Uterus (tissue), 4 donors: Measurements from ENCODE around the gene NPFFR2. TPM values are rescaled to one million over a fixed set of nuclear protein-coding genes. Genes with fewer than 3 reads are reported as not detected.

Experiments used
- DNase-seq, 2 donors: peaks; one replicate each; pipeline ENCODE4 v3.0.0-alpha.2; 2019 to 2020
- H3K27ac ChIP-seq, 2 donors: fragments of 200-600 bp; sonication (generic); 1 replicate in 1 of 2; 2 replicates in 1 of 2; pipeline ENCODE4 v1.5.1; 2016 to 2018
- H3K27me3 ChIP-seq, 2 donors: fragments of 200-600 bp; sonication (generic); one replicate each; pipeline ENCODE4 v1.5.1; 2018 to 2019; ENCODE audit warnings: control low read depth in 1 of 2
- H3K36me3 ChIP-seq, 2 donors: fragments of 200-600 bp; sonication (generic); one replicate each; pipeline ENCODE4 v1.5.1; 2019; ENCODE audit warnings: control low read depth in 1 of 2
- H3K4me1 ChIP-seq, 2 donors: fragments of 200-600 bp; sonication (generic); one replicate each; pipeline ENCODE4 v1.5.1; 2018 to 2019; ENCODE audit warnings: control low read depth in 1 of 2
- H3K4me3 ChIP-seq, 2 donors: fragments of 200-600 bp; sonication (generic); 1 replicate in 1 of 2; 2 replicates in 1 of 2; pipeline ENCODE4 v1.5.1; 2018 to 2019; ENCODE audit warnings: mild to moderate bottlenecking in 1 of 2
- H3K9me3 ChIP-seq, 2 donors: fragments of 200-600 bp; sonication (generic); one replicate each; pipeline ENCODE4 v1.5.1; 2019; ENCODE audit warnings: control low read depth in 1 of 2
- POLR2A ChIP-seq, 2 donors: fragments of 450-650 bp; IDR thresholded peaks; one replicate each; pipeline ENCODE4 v1.6.1; 2016; ENCODE audit warnings: antibody characterized with exemption in 2 of 2, mild to moderate bottlenecking in 1 of 2, moderate library complexity in 1 of 2
- intact Hi-C: fragments of 100-400 bp; cut with DNase I; formaldehyde crosslinking; loops from one replicate; pipeline ENCODE4 v1.15.1; 2023; ENCODE audit warnings: low total_unique reads
- total RNA-seq, 4 donors: library from RNA; depleted of rRNA in 3 of 4; stranded (reverse); fragments of >200 nt in 3 of 4; gene quantifications; one replicate each; pipeline versions ENCODE4 v1.1.0 to v1.2.4, GENCODE V29; 2014 to 2023
- TF ChIP-seq, protein P1 (sequence below), 4 experiments: fragments of 200-600 bp in 2 of 4; fragments of 450-650 bp in 2 of 4; sonication (generic) in 2 of 4; IDR thresholded peaks; one replicate each; pipeline ENCODE4 v1.5.1; 2016 to 2019; ENCODE audit warnings: antibody characterized with exemption in 4 of 4, mild to moderate bottlenecking in 2 of 4, moderate library complexity in 1 of 4
- donor health status: DM: yes; HTN: yes; CAD: no.

Gene NPFFR2
- total RNA-seq, 4 donors from 2014 or later: 0.30 TPM; not detected in 3

DNA sequence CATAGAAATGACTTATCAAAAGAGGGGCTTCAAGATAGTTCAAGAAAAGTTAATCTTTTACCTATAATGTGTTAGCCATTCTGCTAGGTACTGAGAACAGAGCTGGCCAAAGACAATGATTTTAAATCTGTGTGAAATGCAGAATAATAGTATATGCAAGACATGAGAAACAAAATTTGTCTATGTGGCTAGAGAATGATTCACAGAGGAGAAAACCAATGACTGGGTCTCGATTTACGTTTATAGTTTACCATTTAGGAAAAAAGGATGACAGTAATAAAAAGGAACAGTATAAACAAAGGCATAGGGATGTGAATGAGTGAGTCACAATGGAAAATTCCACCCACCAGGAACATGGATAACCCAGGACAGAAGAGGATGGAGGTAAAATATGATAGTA, 31.9 kb downstream of the NPFFR2 start:
- intact Hi-C loops: no loop called here
- Histone ChIP-seq H3K9me3 (no peaks in the 10 kb centered on the region), H3K4me3 (no peak overlapping the region), H3K27me3 (no peaks in the 10 kb centered on the region), H3K36me3 (no peaks in the 10 kb centered on the region), H3K4me1 (no peaks in the 10 kb centered on the region), H3K27ac (no peak overlapping the region)
- no peak for TF ChIP-seq POLR2A (IDR thresholded peaks at IDR 0.05)
- TF ChIP-seq, protein P1, sequence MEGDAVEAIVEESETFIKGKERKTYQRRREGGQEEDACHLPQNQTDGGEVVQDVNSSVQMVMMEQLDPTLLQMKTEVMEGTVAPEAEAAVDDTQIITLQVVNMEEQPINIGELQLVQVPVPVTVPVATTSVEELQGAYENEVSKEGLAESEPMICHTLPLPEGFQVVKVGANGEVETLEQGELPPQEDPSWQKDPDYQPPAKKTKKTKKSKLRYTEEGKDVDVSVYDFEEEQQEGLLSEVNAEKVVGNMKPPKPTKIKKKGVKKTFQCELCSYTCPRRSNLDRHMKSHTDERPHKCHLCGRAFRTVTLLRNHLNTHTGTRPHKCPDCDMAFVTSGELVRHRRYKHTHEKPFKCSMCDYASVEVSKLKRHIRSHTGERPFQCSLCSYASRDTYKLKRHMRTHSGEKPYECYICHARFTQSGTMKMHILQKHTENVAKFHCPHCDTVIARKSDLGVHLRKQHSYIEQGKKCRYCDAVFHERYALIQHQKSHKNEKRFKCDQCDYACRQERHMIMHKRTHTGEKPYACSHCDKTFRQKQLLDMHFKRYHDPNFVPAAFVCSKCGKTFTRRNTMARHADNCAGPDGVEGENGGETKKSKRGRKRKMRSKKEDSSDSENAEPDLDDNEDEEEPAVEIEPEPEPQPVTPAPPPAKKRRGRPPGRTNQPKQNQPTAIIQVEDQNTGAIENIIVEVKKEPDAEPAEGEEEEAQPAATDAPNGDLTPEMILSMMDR (IDR thresholded peaks at IDR 0.05): no peak
- no peak for DNase-seq

DNA sequence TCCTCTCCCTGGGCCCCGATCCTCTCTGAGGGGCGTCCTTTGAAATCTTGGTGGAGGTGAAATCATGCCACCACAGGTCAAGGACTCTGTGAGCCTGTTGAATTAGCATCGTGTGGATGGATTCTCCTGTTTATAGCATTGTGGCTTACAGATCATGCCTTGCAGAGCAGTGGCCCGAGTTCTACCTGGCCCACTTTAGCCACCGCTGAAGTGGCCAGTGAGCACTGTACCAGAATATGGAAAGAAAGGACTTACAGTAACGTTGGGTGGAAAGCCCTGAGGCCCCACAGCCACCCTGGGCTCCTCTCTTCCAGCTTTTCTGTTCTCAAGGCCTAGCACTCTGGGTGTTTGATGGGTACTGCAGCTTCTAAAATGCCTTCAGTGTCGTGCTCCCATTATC, 35.3 kb downstream of the NPFFR2 start:
- no peak overlapping the region for H3K4me3 ChIP-seq
- DNase-seq: no peak
- intact Hi-C loops: no loop called here
- H3K4me1 ChIP-seq: no peaks in the 10 kb centered on the region
- H3K27me3 ChIP-seq: no peaks in the 10 kb centered on the region
- H3K36me3 ChIP-seq: no peaks in the 10 kb centered on the region
- no peak overlapping the region for H3K27ac ChIP-seq
- TF ChIP-seq, protein P1 (IDR thresholded peaks at IDR 0.05): no peak
- no peak for TF ChIP-seq POLR2A (IDR thresholded peaks at IDR 0.05)
- H3K9me3 ChIP-seq: no peaks in the 10 kb centered on the region

DNA sequence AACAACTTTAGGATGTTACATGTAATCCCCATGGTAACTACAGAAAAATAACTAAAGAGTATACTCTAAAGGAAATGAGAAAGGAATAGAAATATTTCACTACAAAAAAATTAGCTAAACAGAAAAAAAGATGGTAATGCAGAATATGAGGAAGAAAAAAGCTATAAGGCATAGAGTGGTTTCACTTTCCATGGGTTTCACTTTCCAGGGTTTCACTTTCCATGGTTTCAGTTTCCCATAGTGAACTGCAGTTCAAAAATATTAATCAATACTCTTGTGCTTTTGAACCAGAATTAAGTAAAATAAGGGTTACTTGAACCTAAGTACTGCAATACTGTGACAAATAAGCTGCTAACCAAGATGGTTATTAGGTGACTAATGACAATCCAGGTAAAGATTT, 42.0 kb downstream of the NPFFR2 start:
- no peak overlapping the region for H3K27ac ChIP-seq
- no peak for DNase-seq
- H3K36me3 ChIP-seq: no peaks in the 10 kb centered on the region
- no peaks in the 10 kb centered on the region for H3K4me1 ChIP-seq
- no peaks in the 10 kb centered on the region for H3K9me3 ChIP-seq
- intact Hi-C loops: no loop called here
- no peaks in the 10 kb centered on the region for H3K27me3 ChIP-seq
- no peak overlapping the region for H3K4me3 ChIP-seq
- no peak for TF ChIP-seq POLR2A (IDR thresholded peaks at IDR 0.05)
- TF ChIP-seq, protein P1 (IDR thresholded peaks at IDR 0.05): no peak

DNA sequence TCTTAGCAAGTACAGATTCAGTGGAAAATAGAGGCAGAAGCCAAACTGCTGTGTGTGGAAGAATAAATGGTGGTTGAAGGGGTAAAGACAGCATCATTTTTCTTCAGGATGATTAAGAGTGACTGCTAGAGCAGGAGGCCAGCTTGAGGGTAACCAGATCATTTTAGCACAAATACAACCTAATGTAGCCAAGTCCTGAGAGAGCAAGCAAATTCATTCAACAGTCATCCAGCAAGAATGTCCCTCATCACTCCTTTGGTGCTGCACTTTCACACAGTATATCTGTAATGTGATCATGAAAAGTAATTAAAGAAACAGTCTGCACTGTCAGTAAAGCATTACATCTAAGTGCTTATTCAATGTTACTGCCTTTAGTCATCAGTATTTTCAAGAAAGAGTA, 44.8 kb downstream of the NPFFR2 start:
- DNase-seq: no peak
- Histone ChIP-seq H3K9me3 (no peaks in the 10 kb centered on the region), H3K27me3 (no peaks in the 10 kb centered on the region), H3K4me3 (no peak overlapping the region), H3K4me1 (no peaks in the 10 kb centered on the region), H3K27ac (no peak overlapping the region), H3K36me3 (no peaks in the 10 kb centered on the region)
- intact Hi-C loops: no loop called here
- TF ChIP-seq POLR2A (IDR thresholded peaks at IDR 0.05): no peak
- TF ChIP-seq, protein P1 (IDR thresholded peaks at IDR 0.05): no peak

DNA sequence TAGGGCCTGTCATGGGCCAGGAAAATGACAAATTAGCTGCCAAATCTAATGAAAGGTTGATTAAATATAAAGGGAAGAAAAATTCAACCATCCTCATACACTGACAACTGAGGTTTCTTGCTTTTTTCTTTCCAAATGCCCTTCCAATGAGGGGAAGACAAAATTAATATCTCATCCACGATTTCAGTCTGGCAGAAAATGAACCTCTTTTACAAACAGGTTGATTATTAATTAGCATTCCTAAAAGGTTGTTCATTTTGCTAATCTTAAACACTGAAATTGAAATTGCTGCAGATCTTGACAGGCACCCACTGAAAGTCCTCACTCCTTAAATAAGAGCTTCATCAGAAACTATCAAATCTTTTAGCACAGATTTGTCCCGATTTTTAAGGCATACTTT, 45.5 kb downstream of the NPFFR2 start:
- H3K4me3 ChIP-seq: no peak overlapping the region
- no peak for DNase-seq
- H3K36me3 ChIP-seq: no peaks in the 10 kb centered on the region
- no peaks in the 10 kb centered on the region for H3K4me1 ChIP-seq
- no peaks in the 10 kb centered on the region for H3K27me3 ChIP-seq
- no peak overlapping the region for H3K27ac ChIP-seq
- intact Hi-C loops: no loop called here
- no peaks in the 10 kb centered on the region for H3K9me3 ChIP-seq
- TF ChIP-seq POLR2A (IDR thresholded peaks at IDR 0.05): no peak
- TF ChIP-seq, protein P1 (IDR thresholded peaks at IDR 0.05): no peak
